Caco-2 (cell line): ENCODE results near the gene AKAP7. TPM values are rescaled to one million over a fixed set of nuclear protein-coding genes. Genes with fewer than 3 reads are reported as not detected.

Source experiments
- BruUV-seq: library from RNA; stranded (reverse); fragments of 400-500 nt; replicated peaks from 2 replicates; lab custom pipeline; 2021; lab: Mats Ljungman, UMichigan
- CTCF ChIA-PET: fragments of 300-600 bp; sonication (Branson Sonifier 250); formaldehyde crosslinking; loops from one replicate; lab custom pipeline; 2022; ENCODE audit warnings: antibody characterized with exemption; lab: Charles Lee
- POLR2A ChIA-PET: fragments of 300-600 bp; sonication (Branson Sonifier 250); formaldehyde crosslinking; loops from one replicate; lab custom pipeline; 2022; ENCODE audit warnings: antibody characterized with exemption; lab: Charles Lee
- DNase-seq, 2 experiments: peaks; one replicate each; pipeline versions ENCODE4 v3.0.0 to v3.0.0-alpha.2; 2020 to 2022
- H3K27me3 ChIP-seq: replicated peaks from 2 replicates; pipeline ENCODE4 v1.6.0; 2011; ENCODE audit warnings: low read length; ENCODE audit not compliant: control insufficient read depth, insufficient read depth
- H3K36me3 ChIP-seq: 2 replicates; pipeline ENCODE4 v1.5.1; 2011; ENCODE audit warnings: low read length; ENCODE audit not compliant: control insufficient read depth, insufficient read depth
- H3K4me1 ChIP-seq: fragments of 250-450 bp; sonication (Bioruptor Pico); 2 replicates; pipeline ENCODE4 v1.5.1; 2020; ENCODE audit warnings: mild to moderate bottlenecking
- H3K4me3 ChIP-seq: 2 replicates; pipeline ENCODE4 v1.5.1; 2011; ENCODE audit warnings: low read depth, mild to moderate bottlenecking, control low read depth, low read length
- H3K9me3 ChIP-seq: fragments of 250-450 bp; sonication (Bioruptor Pico); 2 replicates; pipeline ENCODE4 v1.5.1; 2020; ENCODE audit warnings: mild to moderate bottlenecking, moderate library complexity
- H3K27ac Mint-ChIP-seq: one replicate; pipeline ENCODE4 v1.8.0; 2022; ENCODE audit warnings: mixed read lengths; ENCODE audit not compliant: unreplicated experiment
- H3K27me3 Mint-ChIP-seq: one replicate; pipeline ENCODE4 v1.8.0; 2022; ENCODE audit warnings: mixed read lengths; ENCODE audit not compliant: insufficient read depth, unreplicated experiment
- H3K36me3 Mint-ChIP-seq: one replicate; pipeline ENCODE4 v1.8.0; 2022; ENCODE audit warnings: mild to moderate bottlenecking, mixed read lengths; ENCODE audit not compliant: insufficient read depth, unreplicated experiment
- H3K4me1 Mint-ChIP-seq: one replicate; pipeline ENCODE4 v1.8.0; 2022; ENCODE audit warnings: low read depth, mixed read lengths; ENCODE audit not compliant: unreplicated experiment
- H3K4me3 Mint-ChIP-seq: one replicate; pipeline ENCODE4 v1.8.0; 2022; ENCODE audit warnings: mild to moderate bottlenecking, moderate library complexity, mixed read lengths; ENCODE audit not compliant: unreplicated experiment
- H3K9me3 Mint-ChIP-seq: one replicate; pipeline ENCODE4 v1.8.0; 2022; ENCODE audit warnings: mixed read lengths; ENCODE audit not compliant: unreplicated experiment
- CTCF ChIP-seq, 2 experiments: fragments of 200-600 bp in 1 of 2; IDR thresholded peaks; 1 replicate in 1 of 2; 2 replicates in 1 of 2; pipeline versions ENCODE4 v1.5.1 to v1.8.0; 2011 to 2022; ENCODE audit warnings: antibody characterized with exemption in 1 of 2, control low read depth in 1 of 2, inconsistent platforms in 1 of 2, low read depth in 1 of 2, low read length in 1 of 2, mild to moderate bottlenecking in 1 of 2, moderate library complexity in 1 of 2; ENCODE audit not compliant: insufficient read depth in 1 of 2, severe bottlenecking in 1 of 2, unreplicated experiment in 1 of 2
- intact Hi-C: fragments of 100-400 bp; cut with micrococcal nuclease; formaldehyde crosslinking; loops from one replicate; pipeline ENCODE4 v1.10.0; 2022; ENCODE audit not compliant: unreplicated experiment
- total RNA-seq: library from RNA; stranded (reverse); gene quantifications from 2 replicates; pipeline ENCODE4 v1.2.3, GENCODE V29; 2022

The AKAP7 gene
- total RNA-seq, 1 experiment from 2014 or later, result 5.6 TPM

- Histone ChIP-seq H3K4me1 (0 out of 2 replicates have a peak, but pooled peaks cover 3% of the 10 kb centered on the region), H3K9me3 (no peaks in the 10 kb centered on the region), H3K36me3 (no peaks in the 10 kb centered on the region), H3K27me3 (no peaks in the 10 kb centered on the region), H3K4me3 (no peak overlapping the region)
- no peaks in the 10 kb centered on the region for H3K36me3 Mint-ChIP-seq
- no TSS peak for BruUV-seq
- ChIA-PET CTCF (no interaction called here), POLR2A (no interaction called here)
- no peaks in the 10 kb centered on the region for H3K27me3 Mint-ChIP-seq
- H3K27ac Mint-ChIP-seq, result no peak overlapping the region
- TF ChIP-seq CTCF (IDR thresholded peaks at IDR 0.05; ENCODE audit: insufficient read depth in 1 of 2, low read depth in 1 of 2, low read length in 1 of 2, severe bottlenecking in 1 of 2, unreplicated experiment in 1 of 2), result no peak
- no peaks in the 10 kb centered on the region for H3K4me1 Mint-ChIP-seq
- no peaks in the 10 kb centered on the region for H3K9me3 Mint-ChIP-seq
- DNase-seq, result no peak
- intact Hi-C loops, result no loop called here
- H3K4me3 Mint-ChIP-seq, result no peak overlapping the region
Observed at GRCh38 chr6:131216246-131216645, 81.0 kb downstream of the AKAP7 start.

- H3K36me3 ChIP-seq, result no peaks in the 10 kb centered on the region
- no TSS peak for BruUV-seq
- intact Hi-C loops, result no loop called here
- H3K4me1 ChIP-seq, result no peaks in the 10 kb centered on the region
- Mint-ChIP-seq H3K27ac (no peak overlapping the region), H3K9me3 (no peaks in the 10 kb centered on the region), H3K27me3 (no peaks in the 10 kb centered on the region), H3K4me3 (no peak overlapping the region), H3K36me3 (no peaks in the 10 kb centered on the region), H3K4me1 (no peaks in the 10 kb centered on the region)
- no peaks in the 10 kb centered on the region for H3K9me3 ChIP-seq
- DNase-seq, result no peak
- POLR2A ChIA-PET, result no interaction called here
- TF ChIP-seq CTCF (IDR thresholded peaks at IDR 0.05; ENCODE audit: insufficient read depth in 1 of 2, low read depth in 1 of 2, low read length in 1 of 2, severe bottlenecking in 1 of 2, unreplicated experiment in 1 of 2), result no peak
- CTCF ChIA-PET, result no interaction called here
- no peak overlapping the region for H3K4me3 ChIP-seq
- H3K27me3 ChIP-seq, result no peaks in the 10 kb centered on the region
Observed at GRCh38 chr6:131222773-131223172, 87.5 kb downstream of the AKAP7 start.

DNA sequence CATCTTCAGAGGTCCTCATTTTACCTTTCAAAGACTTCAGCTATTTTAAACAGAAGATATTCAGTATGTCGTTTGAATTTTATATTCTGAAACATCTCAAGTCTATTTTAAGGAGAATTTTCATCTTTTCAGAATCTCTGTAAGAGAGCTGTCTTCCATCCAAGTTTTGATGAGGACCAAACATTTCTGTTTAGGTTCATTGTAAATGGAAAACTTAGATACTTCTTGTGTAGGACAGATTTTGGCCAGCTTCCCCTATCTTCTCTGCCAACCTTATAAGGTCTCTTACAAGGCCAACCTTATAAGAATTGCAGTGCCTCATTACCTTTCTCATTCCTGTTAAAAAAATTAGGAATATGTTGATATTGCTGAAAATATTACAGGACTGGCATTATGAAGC, 88.1 kb downstream of the AKAP7 start:
- intact Hi-C loops, result no loop called here
- H3K4me3 Mint-ChIP-seq, result no peak overlapping the region
- DNase-seq, result no peak
- H3K36me3 ChIP-seq, result no peaks in the 10 kb centered on the region
- CTCF ChIA-PET, result no interaction called here
- no peak for TF ChIP-seq CTCF (IDR thresholded peaks at IDR 0.05; ENCODE audit: insufficient read depth in 1 of 2, low read depth in 1 of 2, low read length in 1 of 2, severe bottlenecking in 1 of 2, unreplicated experiment in 1 of 2)
- POLR2A ChIA-PET, result no interaction called here
- H3K36me3 Mint-ChIP-seq, result no peaks in the 10 kb centered on the region
- H3K4me1 Mint-ChIP-seq, result no peaks in the 10 kb centered on the region
- H3K4me1 ChIP-seq, result no peaks in the 10 kb centered on the region
- BruUV-seq, result no TSS peak
- no peaks in the 10 kb centered on the region for H3K27me3 Mint-ChIP-seq
- H3K9me3 ChIP-seq, result no peaks in the 10 kb centered on the region
- H3K4me3 ChIP-seq, result no peak overlapping the region
- no peak overlapping the region for H3K27ac Mint-ChIP-seq
- H3K27me3 ChIP-seq, result no peaks in the 10 kb centered on the region
- no peaks in the 10 kb centered on the region for H3K9me3 Mint-ChIP-seq
